GM19238 (cell line): ENCODE results near the gene CEP68.
A peak's percentile ranks its signal among the peaks of the same experiment; 100 is the strongest.

Source experiments
- DNase-seq: peaks from one replicate; pipeline ENCODE4 v3.0.0; 2011; ENCODE audit warnings: low spot score; ENCODE audit not compliant: insufficient read length

Gene CEP68

GRCh38 chr2:65055422-65056214 lies 598 bp upstream of the CEP68 start:
- DNase-seq: peak; percentile 49

GRCh38 chr2:65057054-65057375 lies 799 bp downstream of the CEP68 start:
- DNase-seq: no peak

GRCh38 chr2:65057391-65058052 lies 1.3 kb downstream of the CEP68 start:
- peak; percentile 50 for DNase-seq

GRCh38 chr2:65059071-65059470 lies 2.9 kb downstream of the CEP68 start:
- no peak for DNase-seq

GRCh38 chr2:65061146-65061909 lies 5.1 kb downstream of the CEP68 start:
- DNase-seq: no peak

GRCh38 chr2:65061910-65062339 lies 5.7 kb downstream of the CEP68 start:
- DNase-seq: no peak

- no peak for DNase-seq
These were observed 6.9 kb downstream of the CEP68 start for GRCh38 chr2:65062843-65063825.

GRCh38 chr2:65064728-65065552 lies 8.7 kb downstream of the CEP68 start:
- DNase-seq: peak; percentile 50

GRCh38 chr2:65067806-65068553 lies 11.8 kb downstream of the CEP68 start:
- DNase-seq: no peak

GRCh38 chr2:65069439-65069824 lies 13.2 kb downstream of the CEP68 start:
- no peak for DNase-seq

GRCh38 chr2:65070172-65070830 lies 14.1 kb downstream of the CEP68 start:
- no peak for DNase-seq

GRCh38 chr2:65070856-65071255 lies 14.6 kb downstream of the CEP68 start:
- DNase-seq: no peak

- no peak for DNase-seq
These were observed 15.4 kb downstream of the CEP68 start for GRCh38 chr2:65071499-65072180.

- peak; percentile 25 for DNase-seq
These were observed 16.2 kb downstream of the CEP68 start for GRCh38 chr2:65072181-65072970.

- DNase-seq: no peak
These were observed 17.8 kb downstream of the CEP68 start for GRCh38 chr2:65073879-65074565.

GRCh38 chr2:65075176-65075575 lies 19.0 kb downstream of the CEP68 start:
- DNase-seq: no peak
